ENCODE measurements around the gene BTBD9. TPM values are rescaled to one million over a fixed set of nuclear protein-coding genes. Genes with fewer than 3 reads are reported as not detected.

The BTBD9 gene
- total and polyA plus RNA-seq, 2 of the 13 experiments (the other 11 are each of a cell fraction or from before 2014, with no cell fraction given), result 1.2 to 3.0 TPM

GRCh38 chr6:38533064-38533463 lies 106.7 kb downstream of the BTBD9 start:
- Histone ChIP-seq H4K20me1 (ENCODE audit: insufficient read depth, low read length) (no peaks in the 10 kb centered on the region), H3K79me2 (ENCODE audit: insufficient read depth, low read length) (no peaks in the 10 kb centered on the region), H3K4me2 (ENCODE audit: low read depth, low read length) (no peak overlapping the region), H3K36me3 (replicated peaks in 1 of 2; ENCODE audit: control insufficient read depth in 1 of 2, insufficient read depth in 2 of 2, low read length in 2 of 2) (no peaks in the 10 kb centered on the region), H3K9me3 (ENCODE audit: low read length) (no peaks in the 10 kb centered on the region), H3K4me3 (replicated peaks in 1 of 3; ENCODE audit: insufficient read depth in 1 of 3, low read depth in 2 of 3, low read length in 3 of 3) (no peak overlapping the region), H3K27ac (ENCODE audit: extremely low read length, insufficient read depth, low read length) (no peak overlapping the region), H3K27me3 (ENCODE audit: control insufficient read depth in 1 of 2, insufficient read depth in 2 of 2, low read length in 2 of 2) (no peaks in the 10 kb centered on the region), H3K4me1 (ENCODE audit: insufficient read depth, low read length) (no peaks in the 10 kb centered on the region), H3K9ac (ENCODE audit: insufficient read depth, low read depth, low read length) (no peak overlapping the region), H2AFZ (ENCODE audit: low read length) (no peak overlapping the region)
- DNase-seq (ENCODE audit: low spot score) (no peak), ATAC-seq (no peak), FAIRE-seq (no peak)
- intact Hi-C loops (cut with micrococcal nuclease; ENCODE audit: unreplicated experiment), result no loop called here
- no TSS peak for BruUV-seq (replicated peaks)
- ChIA-PET CTCF (ENCODE audit: low intra/inter-chr PET ratio, low total read pairs) (no interaction called here), POLR2A (interaction anchor here (1.4 kb wide), 1 partner anchor 10 kb away, joined by 3 read pairs; no protein-coding TSS in a partner anchor)
- TF ChIP-seq KIAA2018 (CRISPR knock-in tag; IDR thresholded peaks at IDR 0.05; ENCODE audit: borderline replicate concordance) (no peak), SATB2 (CRISPR knock-in tag; IDR thresholded peaks at IDR 0.05) (no peak), ZNF546 (CRISPR knock-in tag; conservative IDR thresholded peaks at IDR 0.05) (no peak), ATF3 (CRISPR knock-in tag; IDR thresholded peaks at IDR 0.05) (no peak), SAP130 (CRISPR knock-in tag; IDR thresholded peaks at IDR 0.05; ENCODE audit: low read depth) (no peak)
- in situ Hi-C loops (cut with HindIII; ENCODE audit: extremely low pct_ligation_motif_present, low pct_unique_long_range_greater_than_20kb), result no loop called here
